Ishikawa (cell line): ENCODE measurements around the gene RPP14.

Experiments
- CEBPB ChIP-seq: IDR thresholded peaks from 2 replicates; pipeline ENCODE4 v1.6.1; 2012
- CREB1 ChIP-seq: IDR thresholded peaks from 2 replicates; pipeline ENCODE4 v1.6.1; 2012; ENCODE audit warnings: low read depth
- EGR1 ChIP-seq: IDR thresholded peaks from 2 replicates; pipeline ENCODE4 v1.6.1; 2012
- EP300 ChIP-seq: IDR thresholded peaks from 2 replicates; pipeline ENCODE4 v1.6.1; 2012; ENCODE audit warnings: borderline replicate concordance
- FOXM1 ChIP-seq: IDR thresholded peaks from 2 replicates; pipeline ENCODE4 v1.6.1; 2012; ENCODE audit warnings: low read depth, borderline replicate concordance
- NFIC ChIP-seq: IDR thresholded peaks from 2 replicates; pipeline ENCODE4 v1.6.1; 2012
- RAD21 ChIP-seq: IDR thresholded peaks from 2 replicates; pipeline ENCODE4 v1.6.1; 2012; ENCODE audit warnings: low read depth
- TAF1 ChIP-seq: IDR thresholded peaks from 2 replicates; pipeline ENCODE4 v1.6.1; 2012; ENCODE audit warnings: low read depth, mild to moderate bottlenecking
- TCF12 ChIP-seq: IDR thresholded peaks from 2 replicates; pipeline ENCODE4 v1.6.1; 2012; ENCODE audit warnings: low read depth
- TEAD4 ChIP-seq: IDR thresholded peaks from 2 replicates; pipeline ENCODE4 v1.6.1; 2012
- YY1 ChIP-seq: IDR thresholded peaks from 2 replicates; pipeline ENCODE4 v1.6.1; 2012; ENCODE audit warnings: low read depth
- ZBTB7A ChIP-seq: IDR thresholded peaks from 2 replicates; pipeline ENCODE4 v1.6.1; 2012; ENCODE audit warnings: low read depth
- TF ChIP-seq, protein P1 (sequence below): IDR thresholded peaks from 2 replicates; pipeline ENCODE4 v1.6.1; 2012; ENCODE audit warnings: low read depth, mild to moderate bottlenecking
- TF ChIP-seq, protein P2 (sequence below): IDR thresholded peaks from 2 replicates; pipeline ENCODE4 v1.6.1; 2012
- TF ChIP-seq, protein P3 (sequence below): IDR thresholded peaks from 2 replicates; pipeline ENCODE4 v1.6.1; 2012

Gene RPP14

DNA sequence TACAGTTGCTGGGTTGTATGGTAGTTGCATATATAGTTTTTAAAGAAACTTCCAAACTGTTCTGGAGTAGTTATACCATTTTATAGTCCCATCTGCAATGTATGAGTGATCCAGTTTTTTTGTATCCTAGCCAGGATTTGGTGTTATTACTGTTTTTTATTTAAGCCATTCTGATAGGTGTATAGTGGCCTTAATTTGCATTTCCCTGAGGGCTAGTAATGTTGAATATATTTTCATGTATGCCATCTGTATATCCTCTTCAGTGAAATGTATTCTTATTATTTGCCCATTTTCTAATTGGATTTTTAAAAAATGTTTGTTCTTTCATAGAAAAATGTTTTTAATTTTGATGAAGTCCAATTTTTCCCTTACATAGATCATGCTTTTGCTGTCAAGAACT is 55.8 kb downstream of the RPP14 start:
- TF ChIP-seq NFIC (no peak), TCF12 (no peak), RAD21 (no peak), FOXM1 (no peak), CEBPB (no peak), EP300 (no peak), TAF1 (no peak), YY1 (no peak), ZBTB7A (no peak), CREB1 (no peak), TEAD4 (no peak), EGR1 (no peak)
- TF ChIP-seq, protein P1, sequence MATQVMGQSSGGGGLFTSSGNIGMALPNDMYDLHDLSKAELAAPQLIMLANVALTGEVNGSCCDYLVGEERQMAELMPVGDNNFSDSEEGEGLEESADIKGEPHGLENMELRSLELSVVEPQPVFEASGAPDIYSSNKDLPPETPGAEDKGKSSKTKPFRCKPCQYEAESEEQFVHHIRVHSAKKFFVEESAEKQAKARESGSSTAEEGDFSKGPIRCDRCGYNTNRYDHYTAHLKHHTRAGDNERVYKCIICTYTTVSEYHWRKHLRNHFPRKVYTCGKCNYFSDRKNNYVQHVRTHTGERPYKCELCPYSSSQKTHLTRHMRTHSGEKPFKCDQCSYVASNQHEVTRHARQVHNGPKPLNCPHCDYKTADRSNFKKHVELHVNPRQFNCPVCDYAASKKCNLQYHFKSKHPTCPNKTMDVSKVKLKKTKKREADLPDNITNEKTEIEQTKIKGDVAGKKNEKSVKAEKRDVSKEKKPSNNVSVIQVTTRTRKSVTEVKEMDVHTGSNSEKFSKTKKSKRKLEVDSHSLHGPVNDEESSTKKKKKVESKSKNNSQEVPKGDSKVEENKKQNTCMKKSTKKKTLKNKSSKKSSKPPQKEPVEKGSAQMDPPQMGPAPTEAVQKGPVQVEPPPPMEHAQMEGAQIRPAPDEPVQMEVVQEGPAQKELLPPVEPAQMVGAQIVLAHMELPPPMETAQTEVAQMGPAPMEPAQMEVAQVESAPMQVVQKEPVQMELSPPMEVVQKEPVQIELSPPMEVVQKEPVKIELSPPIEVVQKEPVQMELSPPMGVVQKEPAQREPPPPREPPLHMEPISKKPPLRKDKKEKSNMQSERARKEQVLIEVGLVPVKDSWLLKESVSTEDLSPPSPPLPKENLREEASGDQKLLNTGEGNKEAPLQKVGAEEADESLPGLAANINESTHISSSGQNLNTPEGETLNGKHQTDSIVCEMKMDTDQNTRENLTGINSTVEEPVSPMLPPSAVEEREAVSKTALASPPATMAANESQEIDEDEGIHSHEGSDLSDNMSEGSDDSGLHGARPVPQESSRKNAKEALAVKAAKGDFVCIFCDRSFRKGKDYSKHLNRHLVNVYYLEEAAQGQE, result no peak
- TF ChIP-seq, protein P2, sequence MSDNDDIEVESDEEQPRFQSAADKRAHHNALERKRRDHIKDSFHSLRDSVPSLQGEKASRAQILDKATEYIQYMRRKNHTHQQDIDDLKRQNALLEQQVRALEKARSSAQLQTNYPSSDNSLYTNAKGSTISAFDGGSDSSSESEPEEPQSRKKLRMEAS, result no peak
- TF ChIP-seq, protein P3, sequence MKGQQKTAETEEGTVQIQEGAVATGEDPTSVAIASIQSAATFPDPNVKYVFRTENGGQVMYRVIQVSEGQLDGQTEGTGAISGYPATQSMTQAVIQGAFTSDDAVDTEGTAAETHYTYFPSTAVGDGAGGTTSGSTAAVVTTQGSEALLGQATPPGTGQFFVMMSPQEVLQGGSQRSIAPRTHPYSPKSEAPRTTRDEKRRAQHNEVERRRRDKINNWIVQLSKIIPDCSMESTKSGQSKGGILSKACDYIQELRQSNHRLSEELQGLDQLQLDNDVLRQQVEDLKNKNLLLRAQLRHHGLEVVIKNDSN, result no peak

DNA sequence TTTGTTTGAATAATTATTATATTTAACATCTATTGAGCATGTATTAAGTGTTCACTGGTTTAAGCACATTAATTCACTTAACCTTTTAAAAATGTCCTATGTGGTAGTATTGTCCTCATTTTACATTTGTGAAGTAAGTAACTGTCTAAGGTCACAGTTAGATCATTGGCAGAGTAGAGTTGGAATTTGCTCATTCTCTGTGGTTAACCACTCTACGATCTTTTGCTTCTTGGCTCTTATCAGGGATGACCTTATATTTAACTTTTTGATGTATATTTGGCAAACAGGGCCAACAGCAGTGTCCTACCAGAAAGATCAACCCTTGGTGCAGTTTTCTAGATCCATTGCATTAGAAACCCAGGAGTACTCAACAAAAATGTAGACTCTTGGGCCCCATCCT is 60.7 kb downstream of the RPP14 start:
- no peak for TF ChIP-seq FOXM1

DNA sequence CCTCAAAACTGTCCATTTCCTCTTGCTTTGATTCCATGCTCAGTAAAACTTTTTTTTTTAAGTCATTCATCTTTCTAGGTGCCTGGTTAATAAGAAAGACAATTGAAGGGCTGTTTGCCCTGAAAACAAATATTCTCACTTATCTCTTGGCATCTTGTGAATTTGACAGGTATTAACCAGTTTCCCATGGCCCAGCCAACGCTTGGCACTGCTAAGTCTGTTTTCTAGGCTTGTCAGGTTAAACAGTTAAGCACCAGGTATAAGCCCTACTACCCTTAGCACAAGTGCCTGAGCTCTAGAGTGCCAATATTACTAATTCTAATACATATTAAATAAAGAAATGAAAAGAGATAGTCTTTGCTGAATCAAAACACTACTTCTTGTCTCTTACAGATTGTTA is 63.0 kb downstream of the RPP14 start:
- TF ChIP-seq CREB1, result no peak
- TF ChIP-seq CEBPB, result no peak
